ENCODE data around the gene WDR49. TPM values are rescaled to one million over a fixed set of nuclear protein-coding genes. Genes with fewer than 3 reads are reported as not detected.

Gene WDR49
- total RNA-seq, 1 experiment from 2014 or later = 0.34 TPM

GRCh38 chr3:167451282-167451681 is 202.5 kb downstream of the WDR49 start:
- RAD21 ChIA-PET (ENCODE audit: low non-redundant PET in 1 of 2, low total read pairs in 2 of 2, uncharacterized antibody in 2 of 2, unreplicated experiment in 2 of 2) = no interaction called here
- H3K9me2 ChIP-seq (ENCODE audit: insufficient read depth) = no peaks in the 10 kb centered on the region
- CTCF ChIA-PET = no interaction called here
- TF ChIP-seq CTCF (IDR thresholded peaks at IDR 0.05 in 2 of 3, conservative IDR thresholded peaks at IDR 0.05 in 1 of 3; ENCODE audit: borderline replicate concordance in 1 of 3, insufficient read depth in 1 of 3, low read depth in 2 of 3, low read length in 2 of 3) (peak in 2 of 3 experiments; percentile 5 to 27; a peak in 1 of 6 replicates), RAD21 (IDR thresholded peaks at IDR 0.05; ENCODE audit: low read depth) (no peak)
- no peaks in the 10 kb centered on the region for H3K79me2 ChIP-seq (ENCODE audit: insufficient read depth, low read length)
- H4K20me1 ChIP-seq (ENCODE audit: insufficient read depth) = no peaks in the 10 kb centered on the region
- no peaks in the 10 kb centered on the region for H3K36me3 ChIP-seq (ENCODE audit: control insufficient read depth in 1 of 2, insufficient read depth in 2 of 2, low read length in 2 of 2)
- DNase-seq (ENCODE audit: low read depth, low spot score) (no peak), ATAC-seq (peak; percentile 55; the same call in 1 of the 2 replicates)
- no peak overlapping the region for H2AFZ ChIP-seq (ENCODE audit: low read depth, low read length, poor library complexity, severe bottlenecking)
- H3K4me1 ChIP-seq (ENCODE audit: control insufficient read depth in 1 of 2, insufficient read depth in 2 of 2, low read length in 2 of 2) = no peaks in the 10 kb centered on the region
- H3K4me2 ChIP-seq (ENCODE audit: low read length) = no peak overlapping the region
- H3K9ac ChIP-seq (ENCODE audit: low read length) = no peak overlapping the region
- BruUV-seq (replicated peaks) = no TSS peak
- POLR2A ChIA-PET = no interaction called here
- H3K27me3 ChIP-seq (ENCODE audit: insufficient read depth, low read length) = no peaks in the 10 kb centered on the region
- H3K9me3 ChIP-seq (ENCODE audit: control insufficient read depth in 1 of 2, insufficient read depth in 1 of 2, low read depth in 1 of 2, low read length in 2 of 2) = no peaks in the 10 kb centered on the region
- intact Hi-C loops (cut with micrococcal nuclease) = no loop called here
- no peak overlapping the region for H3K27ac ChIP-seq (ENCODE audit: low read depth, low read length)
- no peak overlapping the region for H3K4me3 ChIP-seq (replicated peaks in 1 of 2; ENCODE audit: low read depth in 1 of 2, low read length in 2 of 2)

DNA sequence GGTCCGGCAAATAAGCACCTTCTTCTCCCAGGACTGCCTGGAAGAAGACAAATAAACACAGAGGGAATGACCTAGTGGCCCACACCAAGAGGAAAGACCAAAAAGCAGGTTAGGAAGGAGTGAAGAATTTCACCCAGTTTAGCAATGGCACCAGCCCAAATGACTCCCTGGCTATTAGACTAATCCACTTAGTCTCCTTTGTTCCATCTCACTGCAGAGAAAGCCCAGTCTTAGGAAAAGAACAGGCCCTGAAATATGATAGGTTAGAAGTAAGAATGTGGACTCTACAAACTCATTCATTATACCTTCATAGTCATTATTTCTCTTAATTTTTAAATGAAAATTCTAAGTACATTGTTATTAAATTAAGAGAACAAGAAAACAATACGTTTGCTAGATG is 203.1 kb downstream of the WDR49 start:
- intact Hi-C loops (cut with micrococcal nuclease) = no loop called here
- no peak for ATAC-seq
- Histone ChIP-seq H3K4me1 (ENCODE audit: control insufficient read depth in 1 of 2, insufficient read depth in 2 of 2, low read length in 2 of 2) (no peaks in the 10 kb centered on the region), H3K9ac (ENCODE audit: low read length) (no peak overlapping the region), H3K27me3 (ENCODE audit: insufficient read depth, low read length) (no peaks in the 10 kb centered on the region), H2AFZ (ENCODE audit: low read depth, low read length, poor library complexity, severe bottlenecking) (no peak overlapping the region), H3K9me2 (ENCODE audit: insufficient read depth) (no peaks in the 10 kb centered on the region), H3K79me2 (ENCODE audit: insufficient read depth, low read length) (no peaks in the 10 kb centered on the region), H3K36me3 (ENCODE audit: control insufficient read depth in 1 of 2, insufficient read depth in 2 of 2, low read length in 2 of 2) (no peaks in the 10 kb centered on the region), H3K27ac (ENCODE audit: low read depth, low read length) (no peak overlapping the region), H3K9me3 (ENCODE audit: control insufficient read depth in 1 of 2, insufficient read depth in 1 of 2, low read depth in 1 of 2, low read length in 2 of 2) (no peaks in the 10 kb centered on the region), H4K20me1 (ENCODE audit: insufficient read depth) (no peaks in the 10 kb centered on the region), H3K4me2 (ENCODE audit: low read length) (no peak overlapping the region), H3K4me3 (replicated peaks in 1 of 2; ENCODE audit: low read depth in 1 of 2, low read length in 2 of 2) (no peak overlapping the region)
- ChIA-PET POLR2A (no interaction called here), RAD21 (ENCODE audit: low non-redundant PET in 1 of 2, low total read pairs in 2 of 2, uncharacterized antibody in 2 of 2, unreplicated experiment in 2 of 2) (no interaction called here), CTCF (no interaction called here)
- no TSS peak for BruUV-seq (replicated peaks)
- no peak for DNase-seq (ENCODE audit: low read depth, low spot score)
- TF ChIP-seq POLR2A (IDR thresholded peaks at IDR 0.05; ENCODE audit: borderline replicate concordance, extremely low read depth, insufficient read depth, insufficient read length) = no peak
- TF ChIP-seq CEBPB (IDR thresholded peaks at IDR 0.05; ENCODE audit: low read depth) = no peak
- no peak for TF ChIP-seq YY1 (IDR thresholded peaks at IDR 0.05; ENCODE audit: extremely low read depth, insufficient replicate concordance, low read depth, low read length)
- TF ChIP-seq, protein P1, sequence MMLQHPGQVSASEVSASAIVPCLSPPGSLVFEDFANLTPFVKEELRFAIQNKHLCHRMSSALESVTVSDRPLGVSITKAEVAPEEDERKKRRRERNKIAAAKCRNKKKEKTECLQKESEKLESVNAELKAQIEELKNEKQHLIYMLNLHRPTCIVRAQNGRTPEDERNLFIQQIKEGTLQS (IDR thresholded peaks at IDR 0.05) = no peak
- no peak for TF ChIP-seq POLR2AphosphoS5 (IDR thresholded peaks at IDR 0.05; ENCODE audit: low read depth, low read length)
- no peak for TF ChIP-seq FOSL1 (IDR thresholded peaks at IDR 0.05; ENCODE audit: low read depth)
- no peak for TF ChIP-seq EZH2 (IDR thresholded peaks at IDR 0.05)
- TF ChIP-seq ZFX (IDR thresholded peaks at IDR 0.05) = no peak
- TF ChIP-seq, protein P2, sequence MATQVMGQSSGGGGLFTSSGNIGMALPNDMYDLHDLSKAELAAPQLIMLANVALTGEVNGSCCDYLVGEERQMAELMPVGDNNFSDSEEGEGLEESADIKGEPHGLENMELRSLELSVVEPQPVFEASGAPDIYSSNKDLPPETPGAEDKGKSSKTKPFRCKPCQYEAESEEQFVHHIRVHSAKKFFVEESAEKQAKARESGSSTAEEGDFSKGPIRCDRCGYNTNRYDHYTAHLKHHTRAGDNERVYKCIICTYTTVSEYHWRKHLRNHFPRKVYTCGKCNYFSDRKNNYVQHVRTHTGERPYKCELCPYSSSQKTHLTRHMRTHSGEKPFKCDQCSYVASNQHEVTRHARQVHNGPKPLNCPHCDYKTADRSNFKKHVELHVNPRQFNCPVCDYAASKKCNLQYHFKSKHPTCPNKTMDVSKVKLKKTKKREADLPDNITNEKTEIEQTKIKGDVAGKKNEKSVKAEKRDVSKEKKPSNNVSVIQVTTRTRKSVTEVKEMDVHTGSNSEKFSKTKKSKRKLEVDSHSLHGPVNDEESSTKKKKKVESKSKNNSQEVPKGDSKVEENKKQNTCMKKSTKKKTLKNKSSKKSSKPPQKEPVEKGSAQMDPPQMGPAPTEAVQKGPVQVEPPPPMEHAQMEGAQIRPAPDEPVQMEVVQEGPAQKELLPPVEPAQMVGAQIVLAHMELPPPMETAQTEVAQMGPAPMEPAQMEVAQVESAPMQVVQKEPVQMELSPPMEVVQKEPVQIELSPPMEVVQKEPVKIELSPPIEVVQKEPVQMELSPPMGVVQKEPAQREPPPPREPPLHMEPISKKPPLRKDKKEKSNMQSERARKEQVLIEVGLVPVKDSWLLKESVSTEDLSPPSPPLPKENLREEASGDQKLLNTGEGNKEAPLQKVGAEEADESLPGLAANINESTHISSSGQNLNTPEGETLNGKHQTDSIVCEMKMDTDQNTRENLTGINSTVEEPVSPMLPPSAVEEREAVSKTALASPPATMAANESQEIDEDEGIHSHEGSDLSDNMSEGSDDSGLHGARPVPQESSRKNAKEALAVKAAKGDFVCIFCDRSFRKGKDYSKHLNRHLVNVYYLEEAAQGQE (IDR thresholded peaks at IDR 0.05; ENCODE audit: low read depth) = no peak
- TF ChIP-seq EZH2phosphoT487 (IDR thresholded peaks at IDR 0.05; ENCODE audit: borderline replicate concordance) = no peak
- TF ChIP-seq SRF (IDR thresholded peaks at IDR 0.05; ENCODE audit: low read depth) = no peak
- TF ChIP-seq JUND (IDR thresholded peaks at IDR 0.05) = no peak
